ENCODE data around the gene IFNAR2.

The IFNAR2 gene

DNA sequence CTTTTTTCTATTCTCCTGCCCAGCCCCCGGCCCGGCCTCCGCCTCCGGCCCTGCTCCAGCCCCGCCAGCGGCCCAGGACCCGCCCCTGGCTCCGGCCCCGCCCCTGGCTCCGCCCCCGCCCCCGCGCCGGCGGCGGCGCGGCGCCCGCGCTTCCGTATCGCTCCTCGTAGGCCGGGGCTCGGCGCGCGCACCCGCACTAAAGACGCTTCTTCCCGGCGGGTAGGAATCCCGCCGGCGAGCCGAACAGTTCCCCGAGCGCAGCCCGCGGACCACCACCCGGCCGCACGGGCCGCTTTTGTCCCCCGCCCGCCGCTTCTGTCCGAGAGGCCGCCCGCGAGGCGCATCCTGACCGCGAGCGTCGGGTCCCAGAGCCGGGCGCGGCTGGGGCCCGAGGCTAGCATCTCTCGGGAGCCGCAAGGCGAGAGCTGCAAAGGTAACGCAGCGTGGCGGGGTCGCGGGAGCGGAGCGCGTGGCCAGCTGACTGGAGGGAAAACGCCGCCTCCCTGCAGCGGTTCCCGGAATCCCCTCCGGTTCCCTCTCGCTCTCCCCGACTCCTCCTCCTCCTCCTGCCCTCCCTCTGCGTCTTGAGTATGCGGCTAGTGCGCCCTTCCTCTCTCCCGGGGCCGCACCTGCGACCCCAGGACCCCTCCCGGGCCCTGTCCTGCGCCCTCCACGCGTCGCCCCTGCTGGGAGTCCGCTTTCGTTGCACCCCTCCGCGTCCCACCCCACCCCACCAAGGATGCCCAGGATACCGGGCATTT lies at the start of gene IFNAR2:
TSS of gene IFNAR2 (plus strand) at position 155 of the 761 bp plus-strand sequence. CDS start 11,985 bp downstream, outside the sequence.
- DNase-seq = peak; percentile 74

- DNase-seq = peak; percentile 72
Measured at GRCh38 chr21:33185852-33186251, 43.9 kb upstream of the IFNAR2 start.

GRCh38 chr21:33187276-33187675 lies 42.5 kb upstream of the IFNAR2 start:
- DNase-seq = no peak

DNA sequence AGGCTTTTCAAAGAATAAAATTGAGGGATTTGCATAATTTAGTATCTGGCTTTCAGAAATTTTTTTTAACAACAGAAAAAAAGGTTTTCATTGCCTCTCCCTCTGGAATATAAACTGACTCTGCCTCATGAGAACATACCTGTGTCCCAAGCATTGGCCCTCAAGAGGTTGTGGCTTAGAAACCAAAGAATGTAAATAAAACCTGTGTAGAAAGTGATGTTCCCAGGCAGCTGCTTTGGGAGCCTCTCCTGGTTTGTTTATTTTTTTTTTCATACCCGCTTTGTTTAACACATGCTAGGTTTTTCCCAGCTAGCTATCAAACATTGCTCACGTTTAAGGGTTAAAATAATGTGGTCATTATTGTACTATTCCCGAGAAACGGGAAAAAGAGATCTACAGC lies 40.5 kb upstream of the IFNAR2 start:
- DNase-seq = no peak

DNA sequence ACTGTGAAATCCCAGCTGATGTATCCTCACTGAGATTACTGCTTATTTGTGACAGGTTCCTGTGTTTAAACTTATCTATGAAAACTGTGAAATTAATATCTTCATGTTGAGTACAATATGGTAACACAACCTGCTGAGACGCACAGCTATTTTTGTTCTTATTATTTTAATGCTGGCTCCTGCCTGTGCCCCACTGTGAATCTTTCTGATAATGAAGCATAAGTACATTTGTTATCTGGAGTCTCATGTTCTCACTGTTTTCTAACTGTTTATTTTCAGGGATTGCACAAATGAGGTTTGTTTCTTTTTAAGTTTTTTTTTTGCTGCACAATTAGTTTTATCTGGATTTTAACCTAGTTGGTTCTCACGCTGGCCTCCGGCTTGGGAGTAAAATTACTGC lies 39.9 kb upstream of the IFNAR2 start:
- no peak for DNase-seq

GRCh38 chr21:33196941-33197374 lies 32.8 kb upstream of the IFNAR2 start:
- DNase-seq = peak; percentile 76

DNA sequence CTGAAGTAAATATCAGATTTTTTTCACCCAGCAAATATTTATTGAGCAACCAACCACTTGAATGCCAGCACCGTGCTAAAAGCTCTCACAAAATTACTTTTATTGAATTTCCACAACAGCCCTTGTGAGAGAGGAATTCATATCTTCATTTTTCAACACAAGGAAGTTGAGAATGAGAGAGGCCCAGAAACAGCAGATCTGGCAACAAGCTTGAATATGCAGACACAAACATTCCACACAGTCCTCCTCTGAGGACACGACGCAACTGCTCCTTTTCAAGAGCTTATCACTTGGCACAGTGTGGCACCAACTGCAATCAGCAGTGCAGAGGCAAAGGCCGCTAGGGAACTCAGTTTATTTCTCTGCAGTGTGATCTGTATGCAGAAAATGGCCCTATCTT lies 32.2 kb upstream of the IFNAR2 start:
- no peak for DNase-seq

GRCh38 chr21:33198346-33199099 lies 31.2 kb upstream of the IFNAR2 start:
- no peak for DNase-seq

GRCh38 chr21:33199100-33199464 lies 30.7 kb upstream of the IFNAR2 start:
- DNase-seq = no peak

DNA sequence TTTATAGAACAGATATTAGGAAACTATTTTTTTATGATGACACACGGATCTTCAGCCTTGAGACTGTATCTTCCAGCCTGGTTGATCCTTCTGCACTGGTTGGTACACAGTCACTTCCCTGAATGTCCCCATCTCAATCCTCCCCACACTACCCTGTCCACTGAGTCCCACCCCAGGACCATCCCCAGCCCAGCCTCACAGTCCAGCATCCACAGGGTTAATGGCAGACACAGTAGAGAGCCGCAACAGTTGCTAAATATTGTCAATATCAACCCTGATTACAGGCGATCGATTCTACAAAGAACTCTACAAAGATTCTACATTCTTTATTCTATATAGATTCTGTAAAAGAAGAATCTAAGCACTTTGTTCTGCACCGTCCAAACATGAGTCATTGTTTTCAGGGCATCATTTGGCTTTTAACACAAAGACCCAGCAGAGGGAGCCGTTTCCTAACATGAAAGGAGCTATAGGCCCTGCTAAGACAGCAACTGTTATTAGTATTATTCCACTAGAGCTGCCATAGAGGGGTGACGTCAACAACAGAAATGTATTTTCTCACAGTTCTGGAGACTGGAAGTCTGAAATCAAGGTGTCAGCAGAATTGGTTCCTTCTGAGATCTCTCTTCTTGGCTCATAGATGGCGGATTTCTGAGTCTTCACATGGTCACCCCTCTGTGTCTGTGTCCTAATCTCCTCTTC lies 30.1 kb upstream of the IFNAR2 start:
- peak; percentile 93 for DNase-seq

DNA sequence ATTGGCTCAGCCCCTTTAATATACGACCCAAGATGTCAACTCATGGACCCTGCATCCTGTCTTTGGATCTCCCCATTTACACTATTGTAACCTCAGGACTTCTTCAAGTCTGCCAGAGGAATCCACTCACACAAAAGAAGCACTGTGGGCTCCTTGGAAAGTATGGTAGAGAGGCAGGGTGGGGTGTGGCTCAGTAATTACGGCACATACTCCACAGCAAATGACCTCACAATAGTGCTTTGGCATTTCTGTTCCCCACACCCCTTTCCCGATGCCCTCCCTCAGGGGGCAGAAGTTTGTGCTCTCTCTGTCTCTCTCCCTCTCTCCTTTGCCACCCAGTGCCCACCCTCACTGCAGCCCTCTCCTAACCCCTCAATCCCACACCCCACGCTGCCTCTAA lies 27.8 kb upstream of the IFNAR2 start:
- DNase-seq = no peak

- DNase-seq = peak; percentile 25
Measured at GRCh38 chr21:33202464-33203363, 27.0 kb upstream of the IFNAR2 start.

GRCh38 chr21:33203371-33203724 lies 26.4 kb upstream of the IFNAR2 start:
- no peak for DNase-seq

DNA sequence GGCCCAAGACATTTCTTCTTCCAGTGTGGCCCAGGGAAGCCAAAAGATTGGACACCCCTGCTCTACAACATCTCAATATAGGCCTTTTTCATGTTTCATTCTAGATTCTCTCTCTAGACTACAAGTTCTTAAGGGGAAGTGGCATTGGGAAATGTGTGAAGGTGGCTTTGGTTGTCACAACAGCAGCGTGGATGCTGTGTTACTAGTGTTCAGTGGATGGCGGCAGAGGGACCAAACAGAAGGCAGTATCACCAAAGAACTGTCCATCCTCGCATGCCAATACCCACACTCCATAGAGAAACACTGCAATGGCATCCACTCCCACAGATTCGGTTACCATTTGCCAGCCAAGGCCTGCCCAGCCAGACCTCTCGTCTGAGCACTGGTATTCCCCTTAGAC lies 24.3 kb upstream of the IFNAR2 start:
- DNase-seq = peak; percentile 65

DNA sequence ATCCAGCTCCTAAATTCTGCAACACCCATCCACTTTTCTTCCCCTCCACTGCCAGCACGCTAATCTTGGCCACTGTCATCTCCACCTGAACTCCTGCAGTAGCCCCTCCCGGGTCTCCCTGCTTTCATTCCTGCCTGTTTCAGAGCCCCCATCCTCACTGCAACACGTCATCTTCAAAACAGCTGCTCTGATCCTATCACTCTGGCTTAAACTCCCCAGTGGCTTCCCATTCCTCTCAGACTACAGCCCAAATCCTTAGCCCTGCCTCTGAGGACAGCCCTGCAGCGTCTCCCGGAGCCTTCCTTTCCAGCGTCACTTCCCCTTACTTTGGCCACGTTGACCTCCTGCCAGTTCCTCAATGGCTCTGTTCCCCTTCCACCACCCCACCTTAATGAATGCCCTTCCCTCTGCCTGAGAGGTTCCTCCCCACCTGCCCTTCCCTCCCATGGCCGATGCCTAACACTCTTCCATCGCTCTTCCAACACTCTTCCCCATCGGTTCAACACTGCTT lies 22.9 kb upstream of the IFNAR2 start:
- DNase-seq = no peak

GRCh38 chr21:33207449-33208149 lies 22.1 kb upstream of the IFNAR2 start:
- DNase-seq = no peak

DNA sequence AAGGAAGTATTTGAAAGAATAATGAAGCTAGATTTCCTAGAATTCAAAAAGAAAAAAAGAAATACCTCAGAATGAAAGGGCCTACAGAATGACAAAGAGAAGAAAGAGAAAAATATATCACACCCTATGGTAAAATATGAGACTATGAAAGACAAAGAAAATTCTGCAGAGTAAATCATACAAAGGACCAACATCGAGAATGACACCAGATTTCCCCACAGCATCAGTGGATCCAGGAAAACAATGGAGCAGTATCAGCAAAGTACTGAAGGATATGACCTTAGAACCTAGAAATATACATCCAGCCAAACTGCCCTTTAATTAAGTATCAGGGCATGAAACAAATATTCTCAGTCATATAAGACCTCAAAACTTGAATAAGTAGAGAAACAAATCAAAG lies 21.2 kb upstream of the IFNAR2 start:
- DNase-seq = no peak

DNA sequence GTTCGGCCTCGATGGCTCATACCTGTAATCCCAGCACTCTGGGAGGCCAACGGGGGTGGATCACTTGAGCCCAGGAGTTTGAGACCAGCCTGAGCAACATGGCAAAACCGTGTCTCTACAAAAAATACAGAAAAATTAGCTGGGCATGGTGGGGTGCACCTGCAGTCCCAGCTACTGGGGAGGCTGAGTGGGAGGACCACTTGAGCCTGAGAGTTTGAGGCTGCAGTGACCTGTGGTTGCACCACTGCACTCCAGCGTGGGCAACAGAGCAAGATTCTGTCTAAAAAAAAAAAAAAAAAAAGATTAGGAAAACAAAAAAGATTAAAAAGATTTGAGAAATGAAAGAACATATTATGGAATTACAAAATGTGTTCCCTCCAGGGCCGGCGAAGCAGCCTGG lies 18.4 kb upstream of the IFNAR2 start:
- no peak for DNase-seq

DNA sequence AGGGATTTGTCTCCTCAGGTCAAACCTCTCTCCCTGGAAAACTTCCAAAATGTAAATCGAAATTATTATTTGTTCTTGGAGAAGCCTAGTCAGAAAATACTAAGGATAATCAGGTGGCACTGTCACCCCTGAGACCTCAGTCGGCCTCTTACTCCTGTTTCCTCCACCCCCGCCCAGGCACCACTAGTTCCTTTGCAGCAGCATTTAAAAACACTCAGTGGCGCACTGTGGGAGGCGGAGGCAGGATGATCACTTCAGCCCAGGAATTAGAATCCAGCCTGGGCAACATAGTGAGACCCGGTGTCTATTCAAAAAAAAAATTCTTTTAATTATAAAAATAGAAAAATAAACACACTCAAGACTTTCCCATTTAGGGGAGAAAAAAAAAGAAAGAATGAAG lies 18.0 kb upstream of the IFNAR2 start:
- DNase-seq = no peak

- DNase-seq = peak; percentile 30
Measured at GRCh38 chr21:33212159-33212851, 17.4 kb upstream of the IFNAR2 start.

GRCh38 chr21:33214056-33214455 lies 15.7 kb upstream of the IFNAR2 start:
- DNase-seq = no peak
